Measurements from ENCODE around the gene STAM.
"Not testable (repeated sequence)": the region's sequence is repeated elsewhere in the genome, so short reads cannot be mapped to it uniquely, and the experiment has no call there.

Gene STAM

GRCh38 chr10:17682236-17682946 is 38.4 kb downstream of the STAM start:
- peak; percentile 35 for FAIRE-seq

- FAIRE-seq = no peak
These were observed 39.6 kb downstream of the STAM start for GRCh38 chr10:17683541-17683940.

- FAIRE-seq = no peak
These were observed 40.6 kb downstream of the STAM start for GRCh38 chr10:17684537-17684936.

- FAIRE-seq = no peak
These were observed 41.4 kb downstream of the STAM start for GRCh38 chr10:17685233-17685840.

- FAIRE-seq = no peak
These were observed 43.3 kb downstream of the STAM start for GRCh38 chr10:17687117-17687831.

GRCh38 chr10:17689137-17689536 is 45.2 kb downstream of the STAM start:
- no peak for FAIRE-seq

GRCh38 chr10:17693009-17693408 is 49.1 kb downstream of the STAM start:
- no peak for FAIRE-seq

GRCh38 chr10:17698696-17699095 is 54.7 kb downstream of the STAM start:
- FAIRE-seq = no peak

- no peak for FAIRE-seq
These were observed 57.4 kb downstream of the STAM start for GRCh38 chr10:17701301-17701700.

GRCh38 chr10:17703706-17704105 is 59.8 kb downstream of the STAM start:
- FAIRE-seq = no peak

- no peak for FAIRE-seq
These were observed 64.9 kb downstream of the STAM start for GRCh38 chr10:17708821-17709220.

GRCh38 chr10:17709492-17709891 is 65.5 kb downstream of the STAM start:
- no peak for FAIRE-seq

- no peak for FAIRE-seq
These were observed 66.2 kb downstream of the STAM start for GRCh38 chr10:17710181-17710580.

- no peak for FAIRE-seq
These were observed 68.1 kb downstream of the STAM start for GRCh38 chr10:17712053-17712452.

- FAIRE-seq = no peak
These were observed 68.9 kb downstream of the STAM start for GRCh38 chr10:17712717-17713471.

- no peak for FAIRE-seq
These were observed 69.8 kb downstream of the STAM start for GRCh38 chr10:17713758-17714157.

- FAIRE-seq = no peak
These were observed 72.2 kb downstream of the STAM start for GRCh38 chr10:17716161-17716560.

GRCh38 chr10:17722317-17723014 is 78.5 kb downstream of the STAM start:
- FAIRE-seq = not testable (repeated sequence)

GRCh38 chr10:17725703-17726102 is 81.8 kb downstream of the STAM start:
- FAIRE-seq = no peak

- no peak for FAIRE-seq
These were observed 85.7 kb downstream of the STAM start for GRCh38 chr10:17729630-17730029.

GRCh38 chr10:17730667-17731066 is 86.7 kb downstream of the STAM start:
- FAIRE-seq = no peak

- no peak for FAIRE-seq
These were observed 87.5 kb downstream of the STAM start for GRCh38 chr10:17731331-17732020.

All from endometrium (tissue), 2 donors.